ENCODE data around the gene ABI1. TPM values are rescaled to one million over a fixed set of nuclear protein-coding genes. Genes with fewer than 3 reads are reported as not detected.

ABI1 gene
- total and polyA plus RNA-seq, 9 of the 15 experiments (the other 6 are each of a cell fraction or from before 2014, with no cell fraction given): 22.1 to 52.3 (median 39.0) TPM

DNA sequence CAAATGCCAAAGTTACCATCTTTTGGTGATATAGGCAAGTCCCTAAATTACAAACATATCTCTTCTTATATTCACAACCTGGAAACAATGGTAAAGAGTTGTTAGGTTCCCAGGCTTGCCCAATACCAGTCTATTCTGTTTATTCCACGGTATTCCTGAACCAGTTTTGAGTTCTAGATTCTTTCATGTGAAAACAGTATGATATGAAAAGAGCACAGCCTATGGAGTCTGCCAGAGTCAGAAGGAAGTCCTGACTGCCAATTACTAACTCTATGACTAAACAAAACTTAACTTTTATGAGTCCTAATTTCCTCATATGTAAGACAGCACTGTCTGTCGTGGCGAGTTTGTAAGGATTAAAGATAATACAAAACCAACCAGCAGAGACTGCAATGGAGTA lies 5.6 kb downstream of the ABI1 start:
- Histone ChIP-seq H3K9me1 (ENCODE audit: control insufficient read depth, insufficient read depth, low read length) (no peaks in the 10 kb centered on the region), H3K27me3 (ENCODE audit: control insufficient read depth in 2 of 2, insufficient read depth in 2 of 2, low read length in 2 of 2) (no peaks in the 10 kb centered on the region), H3K27ac (ENCODE audit: extremely low read depth, low read depth, low read length) (no peak overlapping the region), H3K4me1 (replicated peaks in 1 of 2; ENCODE audit: control insufficient read depth in 2 of 2, insufficient read depth in 2 of 2, low read length in 2 of 2) (peaks cover 0 to 7% of the 10 kb centered on the region in 2 experiments; a peak in 2 of 5 replicates), H3K4me3 (no peak overlapping the region), H3K36me3 (ENCODE audit: control insufficient read depth, insufficient read depth, low read length) (no peaks in the 10 kb centered on the region), H3K9me3 (replicated peaks; ENCODE audit: control insufficient read depth, insufficient read depth, low read depth, low read length) (no peaks in the 10 kb centered on the region), H4K20me1 (replicated peaks; ENCODE audit: control insufficient read depth, insufficient read depth, low read length) (no peaks in the 10 kb centered on the region; the same call in 1 of the 2 replicates), H2AFZ (ENCODE audit: low read depth, low read length) (no peak overlapping the region), H3K9ac (ENCODE audit: insufficient read depth in 1 of 2, low read depth in 2 of 2, low read length in 2 of 2) (no peak overlapping the region), H3K79me2 (ENCODE audit: control insufficient read depth, insufficient read depth, low read length) (peaks cover 95% of the 10 kb centered on the region), H3K4me2 (ENCODE audit: insufficient read depth, low read length) (no peak overlapping the region)
- in situ Hi-C loops (cut with MboI): no loop called here
- ChIA-PET POLR2A (interaction anchor here (1.2 kb wide), 1 partner anchor 49 kb away, joined by 4 read pairs; no protein-coding TSS in a partner anchor), CTCF (ENCODE audit: low intra/inter-chr PET ratio) (no interaction called here)
- FAIRE-seq (no peak), ATAC-seq (no peak), DNase-seq (ENCODE audit: extremely low read depth in 1 of 4, low spot score in 3 of 4) (no peak)
- TF ChIP-seq POLR2H (tag; IDR thresholded peaks at IDR 0.05; ENCODE audit: low read depth) (no peak), MYC (IDR thresholded peaks at IDR 0.05; ENCODE audit: low read depth, low read length) (no peak), MYC (CRISPR knock-in tag; IDR thresholded peaks at IDR 0.05; ENCODE audit: borderline replicate concordance, low read depth) (no peak), SMAD4 (CRISPR knock-in tag; conservative IDR thresholded peaks at IDR 0.05) (no peak), RCOR1 (IDR thresholded peaks at IDR 0.05; ENCODE audit: borderline replicate concordance in 1 of 2, low read depth in 2 of 2, low read length in 2 of 2) (no peak)
- 81% methylated on average over 3 of the region's 3 CpGs for WGBS (ENCODE audit: insufficient coverage, low coverage, missing lambda C conversion rate)
- BruUV-seq (replicated peaks): no TSS peak
- intact Hi-C loops (cut with micrococcal nuclease): no loop called here

DNA sequence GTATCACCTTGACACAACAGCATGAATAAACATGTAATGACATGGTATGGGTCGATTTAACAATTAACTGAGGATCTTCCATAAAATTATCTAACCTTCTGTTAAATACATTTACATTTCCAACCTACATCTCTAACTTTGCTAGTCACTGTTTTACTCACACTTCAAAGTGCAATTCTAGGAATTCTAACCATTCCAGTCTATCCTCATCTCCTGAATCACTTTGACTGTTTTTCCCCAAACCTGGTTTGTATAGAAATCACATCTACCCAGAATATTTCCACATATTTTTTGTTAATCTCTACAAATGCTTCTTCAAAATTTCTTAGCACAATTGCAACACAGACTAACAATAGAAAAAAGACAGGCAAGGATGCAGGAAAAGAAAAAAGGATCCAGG lies 6.2 kb downstream of the ABI1 start:
- in situ Hi-C loops (cut with MboI) (no loop called here), intact Hi-C loops (cut with micrococcal nuclease) (no loop called here)
- Histone ChIP-seq H3K4me1 (replicated peaks in 1 of 2; ENCODE audit: control insufficient read depth in 2 of 2, insufficient read depth in 2 of 2, low read length in 2 of 2) (peaks cover 0 to 7% of the 10 kb centered on the region in 2 experiments; a peak in 2 of 5 replicates), H4K20me1 (replicated peaks; ENCODE audit: control insufficient read depth, insufficient read depth, low read length) (no peaks in the 10 kb centered on the region; the same call in 1 of the 2 replicates), H3K4me3 (no peak overlapping the region), H3K27ac (ENCODE audit: extremely low read depth, low read depth, low read length) (no peak overlapping the region), H3K9me3 (replicated peaks; ENCODE audit: control insufficient read depth, insufficient read depth, low read depth, low read length) (no peaks in the 10 kb centered on the region), H2AFZ (ENCODE audit: low read depth, low read length) (no peak overlapping the region), H3K79me2 (ENCODE audit: control insufficient read depth, insufficient read depth, low read length) (peaks cover 94% of the 10 kb centered on the region), H3K9me1 (ENCODE audit: control insufficient read depth, insufficient read depth, low read length) (no peaks in the 10 kb centered on the region), H3K36me3 (ENCODE audit: control insufficient read depth, insufficient read depth, low read length) (no peaks in the 10 kb centered on the region), H3K4me2 (ENCODE audit: insufficient read depth, low read length) (no peak overlapping the region), H3K27me3 (ENCODE audit: control insufficient read depth in 2 of 2, insufficient read depth in 2 of 2, low read length in 2 of 2) (no peaks in the 10 kb centered on the region), H3K9ac (ENCODE audit: insufficient read depth in 1 of 2, low read depth in 2 of 2, low read length in 2 of 2) (no peak overlapping the region)
- CTCF ChIA-PET (ENCODE audit: low intra/inter-chr PET ratio): no interaction called here
- DNase-seq (ENCODE audit: extremely low read depth in 1 of 4, low spot score in 3 of 4) (no peak), ATAC-seq (no peak), FAIRE-seq (no peak)
- BruUV-seq (replicated peaks): no TSS peak
- WGBS (ENCODE audit: insufficient coverage, low coverage, missing lambda C conversion rate): 27% methylated on average over 1 of the region's 1 CpG
- POLR2A ChIA-PET: no interaction called here
- TF ChIP-seq SREBF1 (IDR thresholded peaks at IDR 0.05; ENCODE audit: borderline replicate concordance, low read depth, low read length) (no peak), TCF7 (IDR thresholded peaks at IDR 0.05; ENCODE audit: borderline replicate concordance) (no peak), POLR2B (IDR thresholded peaks at IDR 0.05; ENCODE audit: low read depth, partially characterized antibody) (no peak), HMGN3 (IDR thresholded peaks at IDR 0.05; ENCODE audit: borderline replicate concordance, extremely low read depth, insufficient read length, low read depth, low read length) (no peak), FOXA1 (IDR thresholded peaks at IDR 0.05; ENCODE audit: borderline replicate concordance) (no peak)
- TF ChIP-seq, protein P1, sequence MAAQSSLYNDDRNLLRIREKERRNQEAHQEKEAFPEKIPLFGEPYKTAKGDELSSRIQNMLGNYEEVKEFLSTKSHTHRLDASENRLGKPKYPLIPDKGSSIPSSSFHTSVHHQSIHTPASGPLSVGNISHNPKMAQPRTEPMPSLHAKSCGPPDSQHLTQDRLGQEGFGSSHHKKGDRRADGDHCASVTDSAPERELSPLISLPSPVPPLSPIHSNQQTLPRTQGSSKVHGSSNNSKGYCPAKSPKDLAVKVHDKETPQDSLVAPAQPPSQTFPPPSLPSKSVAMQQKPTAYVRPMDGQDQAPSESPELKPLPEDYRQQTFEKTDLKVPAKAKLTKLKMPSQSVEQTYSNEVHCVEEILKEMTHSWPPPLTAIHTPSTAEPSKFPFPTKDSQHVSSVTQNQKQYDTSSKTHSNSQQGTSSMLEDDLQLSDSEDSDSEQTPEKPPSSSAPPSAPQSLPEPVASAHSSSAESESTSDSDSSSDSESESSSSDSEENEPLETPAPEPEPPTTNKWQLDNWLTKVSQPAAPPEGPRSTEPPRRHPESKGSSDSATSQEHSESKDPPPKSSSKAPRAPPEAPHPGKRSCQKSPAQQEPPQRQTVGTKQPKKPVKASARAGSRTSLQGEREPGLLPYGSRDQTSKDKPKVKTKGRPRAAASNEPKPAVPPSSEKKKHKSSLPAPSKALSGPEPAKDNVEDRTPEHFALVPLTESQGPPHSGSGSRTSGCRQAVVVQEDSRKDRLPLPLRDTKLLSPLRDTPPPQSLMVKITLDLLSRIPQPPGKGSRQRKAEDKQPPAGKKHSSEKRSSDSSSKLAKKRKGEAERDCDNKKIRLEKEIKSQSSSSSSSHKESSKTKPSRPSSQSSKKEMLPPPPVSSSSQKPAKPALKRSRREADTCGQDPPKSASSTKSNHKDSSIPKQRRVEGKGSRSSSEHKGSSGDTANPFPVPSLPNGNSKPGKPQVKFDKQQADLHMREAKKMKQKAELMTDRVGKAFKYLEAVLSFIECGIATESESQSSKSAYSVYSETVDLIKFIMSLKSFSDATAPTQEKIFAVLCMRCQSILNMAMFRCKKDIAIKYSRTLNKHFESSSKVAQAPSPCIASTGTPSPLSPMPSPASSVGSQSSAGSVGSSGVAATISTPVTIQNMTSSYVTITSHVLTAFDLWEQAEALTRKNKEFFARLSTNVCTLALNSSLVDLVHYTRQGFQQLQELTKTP (IDR thresholded peaks at IDR 0.05; ENCODE audit: low read depth in 1 of 2, partially characterized antibody in 2 of 2): no peak
- TF ChIP-seq, protein P2, sequence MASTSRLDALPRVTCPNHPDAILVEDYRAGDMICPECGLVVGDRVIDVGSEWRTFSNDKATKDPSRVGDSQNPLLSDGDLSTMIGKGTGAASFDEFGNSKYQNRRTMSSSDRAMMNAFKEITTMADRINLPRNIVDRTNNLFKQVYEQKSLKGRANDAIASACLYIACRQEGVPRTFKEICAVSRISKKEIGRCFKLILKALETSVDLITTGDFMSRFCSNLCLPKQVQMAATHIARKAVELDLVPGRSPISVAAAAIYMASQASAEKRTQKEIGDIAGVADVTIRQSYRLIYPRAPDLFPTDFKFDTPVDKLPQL (IDR thresholded peaks at IDR 0.05; ENCODE audit: extremely low read depth, insufficient read length): no peak
